Esophagus squamous epithelium (tissue), 4 donors: Measurements from ENCODE around the gene ZNF641.

Experiments used
- POLR2A ChIP-seq, 4 donors: fragments of 450-650 bp; IDR thresholded peaks; one replicate each; pipeline ENCODE4 v1.6.1; 2017; ENCODE audit warnings: antibody characterized with exemption in 4 of 4, mild to moderate bottlenecking in 4 of 4, moderate library complexity in 3 of 4
- TF ChIP-seq, protein P1 (sequence below), 6 experiments: fragments of 450-650 bp in 4 of 6; fragments of 200-600 bp in 2 of 6; sonication (generic) in 2 of 6; IDR thresholded peaks; one replicate each; pipeline ENCODE4 v1.5.1; 2016 to 2019; ENCODE audit warnings: antibody characterized with exemption in 6 of 6, mild to moderate bottlenecking in 4 of 6, moderate library complexity in 4 of 6

- TF ChIP-seq, protein P1, sequence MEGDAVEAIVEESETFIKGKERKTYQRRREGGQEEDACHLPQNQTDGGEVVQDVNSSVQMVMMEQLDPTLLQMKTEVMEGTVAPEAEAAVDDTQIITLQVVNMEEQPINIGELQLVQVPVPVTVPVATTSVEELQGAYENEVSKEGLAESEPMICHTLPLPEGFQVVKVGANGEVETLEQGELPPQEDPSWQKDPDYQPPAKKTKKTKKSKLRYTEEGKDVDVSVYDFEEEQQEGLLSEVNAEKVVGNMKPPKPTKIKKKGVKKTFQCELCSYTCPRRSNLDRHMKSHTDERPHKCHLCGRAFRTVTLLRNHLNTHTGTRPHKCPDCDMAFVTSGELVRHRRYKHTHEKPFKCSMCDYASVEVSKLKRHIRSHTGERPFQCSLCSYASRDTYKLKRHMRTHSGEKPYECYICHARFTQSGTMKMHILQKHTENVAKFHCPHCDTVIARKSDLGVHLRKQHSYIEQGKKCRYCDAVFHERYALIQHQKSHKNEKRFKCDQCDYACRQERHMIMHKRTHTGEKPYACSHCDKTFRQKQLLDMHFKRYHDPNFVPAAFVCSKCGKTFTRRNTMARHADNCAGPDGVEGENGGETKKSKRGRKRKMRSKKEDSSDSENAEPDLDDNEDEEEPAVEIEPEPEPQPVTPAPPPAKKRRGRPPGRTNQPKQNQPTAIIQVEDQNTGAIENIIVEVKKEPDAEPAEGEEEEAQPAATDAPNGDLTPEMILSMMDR (IDR thresholded peaks at IDR 0.05): no peak
- no peak for TF ChIP-seq POLR2A (IDR thresholded peaks at IDR 0.05)
Measured at GRCh38 chr12:48366131-48366530, 15.4 kb upstream of the ZNF641 start.
